ENCODE data around the gene DOCK6.

DOCK6 gene

DNA sequence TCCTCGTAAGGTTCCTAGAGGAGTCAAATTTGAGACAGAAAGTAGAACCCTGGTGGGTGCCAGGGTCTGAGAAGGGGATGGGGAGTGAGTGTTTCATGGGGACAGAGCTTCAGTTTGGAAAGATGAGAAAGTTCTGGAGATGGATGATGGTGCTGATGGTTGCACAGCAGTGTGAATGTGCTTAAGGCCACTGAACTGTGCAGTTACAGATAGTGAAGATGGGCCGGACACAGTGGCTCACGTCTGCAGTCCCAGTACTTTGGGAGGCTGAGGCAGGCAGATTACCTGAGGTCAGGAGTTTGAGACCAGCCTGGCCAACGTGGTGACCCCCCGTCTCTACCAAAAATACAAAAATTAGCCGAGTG is 107.7 kb downstream of the DOCK6 start:
- ATAC-seq, result no peak
- TF ChIP-seq ZNF70 (CRISPR knock-in tag; IDR thresholded peaks at IDR 0.05) (no peak), GLIS3 (CRISPR knock-in tag; IDR thresholded peaks at IDR 0.05) (no peak), ZC3H10 (CRISPR knock-in tag; IDR thresholded peaks at IDR 0.05) (no peak), SNAI2 (CRISPR knock-in tag; IDR thresholded peaks at IDR 0.05) (no peak), PPARA (CRISPR knock-in tag; IDR thresholded peaks at IDR 0.05; ENCODE audit: borderline replicate concordance) (no peak), ESRRG (CRISPR knock-in tag; IDR thresholded peaks at IDR 0.05) (no peak), ZNF565 (CRISPR knock-in tag; conservative IDR thresholded peaks at IDR 0.05; ENCODE audit: low read depth) (no peak), CSDC2 (CRISPR knock-in tag; IDR thresholded peaks at IDR 0.05) (no peak), ZFP30 (CRISPR knock-in tag; IDR thresholded peaks at IDR 0.05) (no peak), RARB (CRISPR knock-in tag; IDR thresholded peaks at IDR 0.05) (no peak), OSR1 (CRISPR knock-in tag; IDR thresholded peaks at IDR 0.05) (no peak), ISL1 (CRISPR knock-in tag; IDR thresholded peaks at IDR 0.05) (no peak), ZNF8 (CRISPR knock-in tag; IDR thresholded peaks at IDR 0.05) (no peak)
- TF ChIP-seq, protein P1, sequence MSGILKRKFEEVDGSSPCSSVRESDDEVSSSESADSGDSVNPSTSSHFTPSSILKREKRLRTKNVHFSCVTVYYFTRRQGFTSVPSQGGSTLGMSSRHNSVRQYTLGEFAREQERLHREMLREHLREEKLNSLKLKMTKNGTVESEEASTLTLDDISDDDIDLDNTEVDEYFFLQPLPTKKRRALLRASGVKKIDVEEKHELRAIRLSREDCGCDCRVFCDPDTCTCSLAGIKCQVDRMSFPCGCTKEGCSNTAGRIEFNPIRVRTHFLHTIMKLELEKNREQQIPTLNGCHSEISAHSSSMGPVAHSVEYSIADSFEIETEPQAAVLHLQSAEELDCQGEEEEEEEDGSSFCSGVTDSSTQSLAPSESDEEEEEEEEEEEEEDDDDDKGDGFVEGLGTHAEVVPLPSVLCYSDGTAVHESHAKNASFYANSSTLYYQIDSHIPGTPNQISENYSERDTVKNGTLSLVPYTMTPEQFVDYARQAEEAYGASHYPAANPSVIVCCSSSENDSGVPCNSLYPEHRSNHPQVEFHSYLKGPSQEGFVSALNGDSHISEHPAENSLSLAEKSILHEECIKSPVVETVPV (CRISPR knock-in tag; IDR thresholded peaks at IDR 0.05), result no peak
- TF ChIP-seq, protein P2, sequence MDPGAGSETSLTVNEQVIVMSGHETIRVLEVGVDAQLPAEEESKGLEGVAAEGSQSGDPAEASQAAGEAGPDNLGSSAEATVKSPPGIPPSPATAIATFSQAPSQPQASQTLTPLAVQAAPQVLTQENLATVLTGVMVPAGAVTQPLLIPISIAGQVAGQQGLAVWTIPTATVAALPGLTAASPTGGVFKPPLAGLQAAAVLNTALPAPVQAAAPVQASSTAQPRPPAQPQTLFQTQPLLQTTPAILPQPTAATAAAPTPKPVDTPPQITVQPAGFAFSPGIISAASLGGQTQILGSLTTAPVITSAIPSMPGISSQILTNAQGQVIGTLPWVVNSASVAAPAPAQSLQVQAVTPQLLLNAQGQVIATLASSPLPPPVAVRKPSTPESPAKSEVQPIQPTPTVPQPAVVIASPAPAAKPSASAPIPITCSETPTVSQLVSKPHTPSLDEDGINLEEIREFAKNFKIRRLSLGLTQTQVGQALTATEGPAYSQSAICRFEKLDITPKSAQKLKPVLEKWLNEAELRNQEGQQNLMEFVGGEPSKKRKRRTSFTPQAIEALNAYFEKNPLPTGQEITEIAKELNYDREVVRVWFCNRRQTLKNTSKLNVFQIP (CRISPR knock-in tag; IDR thresholded peaks at IDR 0.05; ENCODE audit: borderline replicate concordance, low read depth), result no peak
- TF ChIP-seq, protein P3, sequence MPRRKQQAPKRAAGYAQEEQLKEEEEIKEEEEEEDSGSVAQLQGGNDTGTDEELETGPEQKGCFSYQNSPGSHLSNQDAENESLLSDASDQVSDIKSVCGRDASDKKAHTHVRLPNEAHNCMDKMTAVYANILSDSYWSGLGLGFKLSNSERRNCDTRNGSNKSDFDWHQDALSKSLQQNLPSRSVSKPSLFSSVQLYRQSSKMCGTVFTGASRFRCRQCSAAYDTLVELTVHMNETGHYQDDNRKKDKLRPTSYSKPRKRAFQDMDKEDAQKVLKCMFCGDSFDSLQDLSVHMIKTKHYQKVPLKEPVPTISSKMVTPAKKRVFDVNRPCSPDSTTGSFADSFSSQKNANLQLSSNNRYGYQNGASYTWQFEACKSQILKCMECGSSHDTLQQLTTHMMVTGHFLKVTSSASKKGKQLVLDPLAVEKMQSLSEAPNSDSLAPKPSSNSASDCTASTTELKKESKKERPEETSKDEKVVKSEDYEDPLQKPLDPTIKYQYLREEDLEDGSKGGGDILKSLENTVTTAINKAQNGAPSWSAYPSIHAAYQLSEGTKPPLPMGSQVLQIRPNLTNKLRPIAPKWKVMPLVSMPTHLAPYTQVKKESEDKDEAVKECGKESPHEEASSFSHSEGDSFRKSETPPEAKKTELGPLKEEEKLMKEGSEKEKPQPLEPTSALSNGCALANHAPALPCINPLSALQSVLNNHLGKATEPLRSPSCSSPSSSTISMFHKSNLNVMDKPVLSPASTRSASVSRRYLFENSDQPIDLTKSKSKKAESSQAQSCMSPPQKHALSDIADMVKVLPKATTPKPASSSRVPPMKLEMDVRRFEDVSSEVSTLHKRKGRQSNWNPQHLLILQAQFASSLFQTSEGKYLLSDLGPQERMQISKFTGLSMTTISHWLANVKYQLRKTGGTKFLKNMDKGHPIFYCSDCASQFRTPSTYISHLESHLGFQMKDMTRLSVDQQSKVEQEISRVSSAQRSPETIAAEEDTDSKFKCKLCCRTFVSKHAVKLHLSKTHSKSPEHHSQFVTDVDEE (CRISPR knock-in tag; IDR thresholded peaks at IDR 0.05), result no peak
- TF ChIP-seq, protein P4, sequence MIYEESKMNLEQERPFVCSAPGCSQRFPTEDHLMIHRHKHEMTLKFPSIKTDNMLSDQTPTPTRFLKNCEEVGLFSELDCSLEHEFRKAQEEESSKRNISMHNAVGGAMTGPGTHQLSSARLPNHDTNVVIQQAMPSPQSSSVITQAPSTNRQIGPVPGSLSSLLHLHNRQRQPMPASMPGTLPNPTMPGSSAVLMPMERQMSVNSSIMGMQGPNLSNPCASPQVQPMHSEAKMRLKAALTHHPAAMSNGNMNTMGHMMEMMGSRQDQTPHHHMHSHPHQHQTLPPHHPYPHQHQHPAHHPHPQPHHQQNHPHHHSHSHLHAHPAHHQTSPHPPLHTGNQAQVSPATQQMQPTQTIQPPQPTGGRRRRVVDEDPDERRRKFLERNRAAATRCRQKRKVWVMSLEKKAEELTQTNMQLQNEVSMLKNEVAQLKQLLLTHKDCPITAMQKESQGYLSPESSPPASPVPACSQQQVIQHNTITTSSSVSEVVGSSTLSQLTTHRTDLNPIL (CRISPR knock-in tag; IDR thresholded peaks at IDR 0.05; ENCODE audit: low read depth), result no peak

DNA sequence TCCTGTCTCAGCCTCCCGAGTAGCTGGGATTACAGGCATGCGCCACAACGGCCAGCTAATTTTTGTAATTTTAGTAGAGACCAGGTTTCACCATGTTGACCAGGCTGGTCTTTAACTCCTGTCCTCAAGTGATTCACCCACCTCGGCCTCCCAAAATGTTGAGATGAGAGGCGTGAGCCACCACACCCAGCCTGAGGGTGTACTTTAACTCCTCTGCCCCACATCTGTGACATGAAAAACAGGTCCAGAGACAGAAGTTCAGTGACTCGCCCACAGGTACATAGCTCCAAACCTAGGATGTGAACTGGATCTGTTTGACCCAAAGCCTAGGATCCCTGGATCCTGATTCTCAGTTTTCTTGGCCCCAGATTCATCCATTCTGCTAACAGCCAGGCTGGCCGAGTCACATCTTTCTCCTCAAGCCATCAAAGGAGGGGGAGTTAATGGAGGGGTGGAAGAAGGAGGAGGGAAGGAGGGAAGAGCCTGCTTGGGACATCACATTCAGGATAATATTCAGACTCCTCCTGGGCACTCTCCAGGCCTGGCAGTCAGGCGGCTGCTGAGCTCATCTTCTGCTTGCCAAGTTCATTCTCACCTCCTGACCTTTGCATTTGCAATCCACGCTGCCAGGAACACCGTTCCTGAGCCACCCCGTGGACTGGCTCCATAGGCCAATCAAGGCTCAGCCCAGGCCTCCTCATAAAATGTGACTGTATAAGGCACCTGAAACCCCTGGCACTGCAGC is 109.8 kb downstream of the DOCK6 start:
- peak; percentile 35 for ATAC-seq
- TF ChIP-seq ISL1 (CRISPR knock-in tag; IDR thresholded peaks at IDR 0.05), result 0 out of 2 replicates have a peak, but pooled peaks have one; percentile 6
- TF ChIP-seq, protein P5, sequence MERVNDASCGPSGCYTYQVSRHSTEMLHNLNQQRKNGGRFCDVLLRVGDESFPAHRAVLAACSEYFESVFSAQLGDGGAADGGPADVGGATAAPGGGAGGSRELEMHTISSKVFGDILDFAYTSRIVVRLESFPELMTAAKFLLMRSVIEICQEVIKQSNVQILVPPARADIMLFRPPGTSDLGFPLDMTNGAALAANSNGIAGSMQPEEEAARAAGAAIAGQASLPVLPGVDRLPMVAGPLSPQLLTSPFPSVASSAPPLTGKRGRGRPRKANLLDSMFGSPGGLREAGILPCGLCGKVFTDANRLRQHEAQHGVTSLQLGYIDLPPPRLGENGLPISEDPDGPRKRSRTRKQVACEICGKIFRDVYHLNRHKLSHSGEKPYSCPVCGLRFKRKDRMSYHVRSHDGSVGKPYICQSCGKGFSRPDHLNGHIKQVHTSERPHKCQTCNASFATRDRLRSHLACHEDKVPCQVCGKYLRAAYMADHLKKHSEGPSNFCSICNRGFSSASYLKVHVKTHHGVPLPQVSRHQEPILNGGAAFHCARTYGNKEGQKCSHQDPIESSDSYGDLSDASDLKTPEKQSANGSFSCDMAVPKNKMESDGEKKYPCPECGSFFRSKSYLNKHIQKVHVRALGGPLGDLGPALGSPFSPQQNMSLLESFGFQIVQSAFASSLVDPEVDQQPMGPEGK (CRISPR knock-in tag; IDR thresholded peaks at IDR 0.05; ENCODE audit: borderline replicate concordance), result no peak

DNA sequence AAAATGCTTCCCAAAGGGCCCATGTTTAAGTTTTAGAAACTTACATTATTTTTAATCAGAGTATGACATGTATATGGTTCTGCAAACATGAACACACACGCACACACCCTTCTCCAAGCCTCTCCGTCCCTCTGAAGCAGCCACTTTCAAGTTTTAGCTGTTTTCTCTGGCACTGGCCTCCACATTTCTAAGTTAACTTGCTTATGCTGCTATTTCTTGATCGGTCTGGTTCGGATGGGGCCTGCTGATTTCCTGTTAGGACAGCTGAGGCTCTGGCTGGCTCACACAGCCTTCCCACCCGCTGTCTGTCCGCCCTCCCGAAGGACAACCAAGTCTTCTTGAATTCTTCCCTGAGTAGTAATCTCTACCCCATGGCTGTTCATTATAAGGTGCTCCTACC is 111.1 kb downstream of the DOCK6 start:
- TF ChIP-seq, protein P5 (CRISPR knock-in tag; IDR thresholded peaks at IDR 0.05; ENCODE audit: borderline replicate concordance), result no peak
- TF ChIP-seq OSR1 (CRISPR knock-in tag; IDR thresholded peaks at IDR 0.05) (no peak), ISL1 (CRISPR knock-in tag; IDR thresholded peaks at IDR 0.05) (no peak), CSDC2 (CRISPR knock-in tag; IDR thresholded peaks at IDR 0.05) (no peak), ZNF8 (CRISPR knock-in tag; IDR thresholded peaks at IDR 0.05) (no peak), ZFP3 (CRISPR knock-in tag; IDR thresholded peaks at IDR 0.05) (no peak), RARB (CRISPR knock-in tag; IDR thresholded peaks at IDR 0.05) (no peak), TOX (CRISPR knock-in tag; IDR thresholded peaks at IDR 0.05; ENCODE audit: borderline replicate concordance) (no peak), PPARA (CRISPR knock-in tag; IDR thresholded peaks at IDR 0.05; ENCODE audit: borderline replicate concordance) (no peak), SNAI2 (CRISPR knock-in tag; IDR thresholded peaks at IDR 0.05) (no peak)
- TF ChIP-seq, protein P4 (CRISPR knock-in tag; IDR thresholded peaks at IDR 0.05; ENCODE audit: low read depth), result no peak
- TF ChIP-seq, protein P3 (CRISPR knock-in tag; IDR thresholded peaks at IDR 0.05), result no peak
- ATAC-seq, result no peak

All from SK-N-SH treated with all-trans-retinoic acid at 6 μM for 48 hours (cell line).